Adrenal gland (tissue), 12 donors: Measurements from ENCODE around the gene EPC1. TPM values are rescaled to one million over a fixed set of nuclear protein-coding genes. Genes with fewer than 3 reads are reported as not detected.

Experiments
- DNase-seq, 7 donors: peaks; one replicate each; pipeline ENCODE4 v3.0.0-alpha.2; 2019 to 2020
- H3K27ac ChIP-seq, 5 donors: fragments of 200-600 bp; sonication (generic) in 4 of 5; 1 replicate in 3 of 5; 2 replicates in 2 of 5; pipeline versions ENCODE4 v1.5.1 to v1.8.0; 2016 to 2020; ENCODE audit warnings: mild to moderate bottlenecking in 1 of 5
- H3K27me3 ChIP-seq: fragments of 200-600 bp; 2 replicates; pipeline ENCODE4 v1.8.0; 2021
- H3K36me3 ChIP-seq, 2 donors: fragments of 200-600 bp; replicated peaks in 1 of 2; 1 replicate in 1 of 2; 2 replicates in 1 of 2; pipeline versions ENCODE4 v1.5.1 to v1.8.0; 2018 to 2022
- H3K4me1 ChIP-seq, 2 donors: fragments of 200-600 bp; replicated peaks in 1 of 2; 1 replicate in 1 of 2; 2 replicates in 1 of 2; pipeline versions ENCODE4 v1.5.1 to v1.8.0; 2018 to 2021
- H3K4me3 ChIP-seq, 4 donors: fragments of 200-600 bp; sonication (generic) in 3 of 4; one replicate each; pipeline ENCODE4 v1.5.1; 2016 to 2018
- H3K9me3 ChIP-seq, 3 donors: fragments of 200-600 bp; sonication (generic) in 1 of 3; replicated peaks in 1 of 3; 1 replicate in 2 of 3; 2 replicates in 1 of 3; pipeline versions ENCODE4 v1.5.1 to v1.8.0; 2016 to 2021
- CTCF ChIP-seq, 6 experiments: fragments of 450-650 bp in 4 of 6; fragments of 200-600 bp in 2 of 6; sonication (generic) in 1 of 6; IDR thresholded peaks; 1 replicate in 5 of 6; 2 replicates in 1 of 6; pipeline versions ENCODE4 v1.5.1 to v1.8.0; 2016 to 2021; ENCODE audit warnings: antibody characterized with exemption in 6 of 6, mild to moderate bottlenecking in 2 of 6, moderate library complexity in 1 of 6
- POLR2A ChIP-seq, 2 donors: fragments of 450-650 bp; IDR thresholded peaks; one replicate each; pipeline ENCODE4 v1.6.1; 2017; ENCODE audit warnings: antibody characterized with exemption in 2 of 2, mild to moderate bottlenecking in 2 of 2, moderate library complexity in 1 of 2
- WGBS, 4 donors: extraction: QIAGEN DNeasy Blood & Tissue Kit in 2 of 4; methylation state at CpG; one replicate each; pipeline versions ENCODE4 v1.1.5 to v1.1.7; 2013 to 2017; 5-methylcytosine and 5-hydroxymethylcytosine counted together
- intact Hi-C, 2 donors: fragments of 100-400 bp; cut with DNase I; formaldehyde crosslinking; loops; one replicate each; pipeline versions ENCODE4 v1.14.1 to v1.15.0; 2022 to 2023
- polyA plus RNA-seq, 3 donors: library from polyadenylated mRNA; stranded (reverse); fragments of 200-250 nt in 2 of 3; fragments of 350-450 nt in 1 of 3; fragmentation: Illumina TruSeq in 1 of 3; extraction: RNeasy Lipid Tissue Mini Kit (QIAGEN cat#74804) in 1 of 3; gene quantifications; one replicate each; pipeline ENCODE4 v1.2.3, GENCODE V29; 2013 to 2014
- total RNA-seq, 9 donors: library from RNA; depleted of rRNA in 4 of 9; stranded (reverse); fragments of >200 nt in 4 of 9; fragments of 120-200 nt in 1 of 9; fragmentation: NEBNext Ultra II Directional in 1 of 9; extraction: Animal tissue kit (Norgen Biotek cat#: 25700) in 1 of 9; gene quantifications; one replicate each; pipeline versions ENCODE4 v1.1.0 to v1.2.4, GENCODE V29; 2013 to 2023
- donor health status: healthy with polysubstance abuse.
- donor health status: Bipolar disorder and iron deficiency.
- donor health status: DM: yes; HTN: yes; CAD: no.
- donor health status: DM: no; HTN: no; CAD: no.
- donor health status: DM: no; HTN: no; CAD: no.
- donor health status: DM: yes; HTN: yes; CAD: no.

EPC1 gene
- total and polyA plus RNA-seq, 12 donors: 10.9 to 43.6 (median 24.4) TPM

- TF ChIP-seq POLR2A (IDR thresholded peaks at IDR 0.05): no peak
- TF ChIP-seq CTCF (IDR thresholded peaks at IDR 0.05): no peak
- no peak overlapping the region for H3K27ac ChIP-seq
- H3K9me3 ChIP-seq: no peaks in the 10 kb centered on the region
- H3K36me3 ChIP-seq: peaks cover 0 to 43% of the 10 kb centered on the region in 2 donors
- no peak overlapping the region for H3K4me3 ChIP-seq
- H3K4me1 ChIP-seq: peaks cover 0 to 7% of the 10 kb centered on the region in 2 donors
- H3K27me3 ChIP-seq: no peaks in the 10 kb centered on the region
- intact Hi-C loops: no loop called here
- WGBS, 4 donors: 87 to 96% (median 92%) methylated on average over 5 of the region's 5 CpGs
- no peak for DNase-seq
Measured at GRCh38 chr10:32266979-32267378, 80.0 kb downstream of the EPC1 start.

GRCh38 chr10:32266566-32266965 lies 80.4 kb downstream of the EPC1 start:
- TF ChIP-seq CTCF (IDR thresholded peaks at IDR 0.05) (no peak), POLR2A (IDR thresholded peaks at IDR 0.05) (no peak)
- H3K36me3 ChIP-seq: peaks cover 0 to 39% of the 10 kb centered on the region in 2 donors
- no peak for DNase-seq
- no peaks in the 10 kb centered on the region for H3K9me3 ChIP-seq
- WGBS, 4 donors: 96 to 99% (median 98%) methylated on average over 2 of the region's 2 CpGs
- no peak overlapping the region for H3K4me3 ChIP-seq
- H3K4me1 ChIP-seq: peaks cover 0 to 3% of the 10 kb centered on the region in 2 donors
- no peak overlapping the region for H3K27ac ChIP-seq
- H3K27me3 ChIP-seq: no peaks in the 10 kb centered on the region
- intact Hi-C loops: no loop called here

- intact Hi-C loops: no loop called here
- WGBS, 4 donors: 70 to 72% (median 71%) methylated on average over 2 of the region's 2 CpGs
- no peak for TF ChIP-seq POLR2A (IDR thresholded peaks at IDR 0.05)
- TF ChIP-seq CTCF (IDR thresholded peaks at IDR 0.05): no peak
Measured at GRCh38 chr10:32265756-32266155, 81.2 kb downstream of the EPC1 start.

GRCh38 chr10:32263300-32263699 lies 83.7 kb downstream of the EPC1 start:
- no peak for DNase-seq
- WGBS, 4 donors: 64 to 92% (median 87%) methylated on average over 1 of the region's 1 CpG
- Histone ChIP-seq H3K27me3 (no peaks in the 10 kb centered on the region), H3K4me3 (no peak overlapping the region), H3K4me1 (no peaks in the 10 kb centered on the region), H3K9me3 (no peaks in the 10 kb centered on the region), H3K36me3 (peaks cover 0 to 10% of the 10 kb centered on the region in 2 donors), H3K27ac (no peak overlapping the region)
- TF ChIP-seq CTCF (IDR thresholded peaks at IDR 0.05): no peak
- no peak for TF ChIP-seq POLR2A (IDR thresholded peaks at IDR 0.05)
- intact Hi-C loops: no loop called here

More at GRCh38 chr10:32265756-32266155, 81.2 kb downstream of the EPC1 start:
- H3K36me3 ChIP-seq: peaks cover 0 to 31% of the 10 kb centered on the region in 2 donors
- H3K4me1 ChIP-seq: no peaks in the 10 kb centered on the region
- no peaks in the 10 kb centered on the region for H3K27me3 ChIP-seq
- DNase-seq: no peak
- H3K9me3 ChIP-seq: no peaks in the 10 kb centered on the region
- H3K4me3 ChIP-seq: no peak overlapping the region
- H3K27ac ChIP-seq: no peak overlapping the region
